Measurements from ENCODE around the gene ZFR.
A peak's percentile ranks its signal among the peaks of the same experiment; 100 is the strongest.
"Not testable (repeated sequence)": the region's sequence is repeated elsewhere in the genome, so short reads cannot be mapped to it uniquely, and the experiment has no call there.

ZFR gene

DNA sequence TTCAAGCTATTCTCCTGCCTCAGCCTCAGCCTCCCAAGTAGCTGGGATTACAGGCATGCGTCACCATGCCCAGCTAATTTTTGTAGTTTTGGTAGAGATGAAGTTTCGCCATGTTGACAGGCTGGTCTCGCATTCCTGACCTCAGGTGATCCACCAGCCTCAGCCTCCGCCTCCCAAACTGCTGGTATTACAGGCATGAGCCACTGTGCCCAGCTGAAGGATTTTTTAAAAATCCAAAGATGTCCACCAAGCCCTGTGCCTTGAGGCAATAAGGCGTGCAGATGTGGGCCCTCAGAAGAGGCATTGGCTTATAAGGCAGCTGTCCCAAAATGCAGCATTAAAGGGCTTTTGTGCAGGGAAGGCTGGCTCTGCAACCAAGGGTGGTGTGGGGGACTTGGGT lies 10.3 kb upstream of the ZFR start:
- H3K4me3 ChIP-seq (ENCODE audit: low read depth, low read length), result no peak overlapping the region
- DNase-seq (ENCODE audit: low read depth), result no peak

DNA sequence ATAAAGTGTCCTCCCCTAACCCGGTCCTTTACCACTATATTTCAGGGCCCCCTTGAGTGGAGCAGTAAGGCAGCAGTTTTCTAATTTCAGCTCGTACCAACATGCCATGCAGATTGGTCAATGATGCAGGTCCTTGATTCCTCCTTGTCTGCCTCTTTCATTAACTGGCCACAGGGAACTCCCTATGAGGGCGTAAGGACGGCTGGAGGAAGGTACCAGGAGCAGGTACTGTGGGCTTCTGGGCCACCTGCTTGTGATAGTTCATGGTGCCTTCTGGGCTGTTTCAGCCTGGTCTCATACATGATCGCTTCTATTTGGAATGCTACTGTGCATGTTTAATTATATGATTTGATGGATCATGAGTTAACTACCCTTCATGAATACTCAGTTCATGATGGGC lies 9.4 kb upstream of the ZFR start:
- no peak overlapping the region for H3K4me3 ChIP-seq (ENCODE audit: low read depth, low read length)
- DNase-seq (ENCODE audit: low read depth), result no peak

DNA sequence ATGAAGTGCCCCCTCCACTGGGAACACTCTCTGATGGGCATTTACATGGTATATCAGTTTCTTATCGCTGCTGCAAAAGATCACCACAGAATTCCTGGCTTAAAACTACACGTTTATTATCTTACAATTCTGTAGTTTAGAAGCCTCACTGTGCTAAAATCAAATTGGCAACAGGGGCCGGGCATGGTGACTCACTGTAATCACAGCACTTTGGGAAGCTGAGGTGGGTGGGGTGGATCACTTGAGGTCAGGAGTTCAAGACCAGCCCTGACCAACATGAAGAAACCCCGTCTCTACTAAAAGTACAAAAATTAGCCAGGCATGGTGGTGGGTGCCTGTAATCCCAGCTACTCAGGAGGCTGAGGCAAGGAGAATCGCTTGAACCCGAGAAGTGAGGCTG lies 7.8 kb upstream of the ZFR start:
- DNase-seq (ENCODE audit: low read depth); H3K4me3 ChIP-seq (ENCODE audit: low read depth, low read length): not testable (repeated sequence)

DNA sequence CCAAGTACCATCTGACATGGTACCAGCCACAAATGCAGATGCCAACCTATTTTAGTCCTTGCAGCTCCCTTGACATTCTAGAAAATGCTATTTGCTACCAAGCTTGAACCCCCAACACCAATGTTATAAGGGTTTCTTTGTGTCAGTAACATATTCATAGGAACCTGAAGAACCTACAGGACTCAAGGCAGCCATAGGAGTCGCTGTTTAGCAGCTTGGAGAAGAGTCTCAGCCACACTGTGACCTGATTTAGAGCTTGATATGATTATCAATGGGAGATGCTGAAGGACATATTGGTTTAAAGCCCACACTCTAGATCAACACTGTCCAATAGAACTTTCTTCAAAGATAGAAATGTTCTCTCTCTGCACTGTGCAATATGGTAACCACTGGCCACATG lies 6.4 kb upstream of the ZFR start:
- no peak for DNase-seq (ENCODE audit: low read depth)
- H3K4me3 ChIP-seq (ENCODE audit: low read depth, low read length), result no peak overlapping the region

DNA sequence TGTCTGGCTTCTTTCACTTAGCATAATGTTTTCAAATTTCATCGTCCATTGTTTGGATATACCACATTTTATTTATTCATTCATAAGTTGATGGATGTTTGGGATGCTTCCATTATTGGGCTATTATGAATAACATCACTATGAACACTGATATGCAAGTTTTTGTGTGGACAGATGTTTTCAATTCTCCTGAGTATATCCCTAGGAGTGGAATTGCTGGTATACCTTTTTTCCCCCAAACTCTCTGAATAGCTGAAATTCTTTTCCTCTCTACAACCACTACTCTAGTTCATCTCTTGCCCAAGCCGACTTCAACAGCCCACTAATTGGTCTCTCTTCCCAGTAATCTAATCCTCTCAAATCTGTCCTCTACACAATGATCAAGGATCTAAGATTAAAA lies 4.7 kb upstream of the ZFR start:
- DNase-seq (ENCODE audit: low read depth), result no peak
- no peak overlapping the region for H3K4me3 ChIP-seq (ENCODE audit: low read depth, low read length)

DNA sequence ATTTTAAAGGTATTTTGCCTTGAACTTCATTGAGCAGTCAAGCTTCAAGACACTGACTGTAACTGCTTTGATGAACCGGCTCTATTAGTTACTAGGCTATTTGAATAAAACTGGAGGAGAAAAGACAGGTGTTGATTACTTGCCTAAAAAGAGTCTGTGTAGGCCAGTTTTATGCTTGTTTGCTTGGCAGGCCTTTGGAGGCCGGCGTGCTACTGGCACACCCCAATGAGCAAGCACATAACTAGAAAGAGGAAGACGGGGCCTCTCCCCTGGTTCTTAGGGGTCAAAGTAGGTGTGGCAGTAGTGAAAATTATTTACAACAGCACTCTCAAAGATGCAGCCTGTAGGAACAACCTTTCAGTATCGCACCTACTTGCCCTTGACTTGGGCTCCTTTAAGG lies 2.1 kb upstream of the ZFR start:
- no peak for DNase-seq (ENCODE audit: low read depth)
- no peak overlapping the region for H3K4me3 ChIP-seq (ENCODE audit: low read depth, low read length)

DNA sequence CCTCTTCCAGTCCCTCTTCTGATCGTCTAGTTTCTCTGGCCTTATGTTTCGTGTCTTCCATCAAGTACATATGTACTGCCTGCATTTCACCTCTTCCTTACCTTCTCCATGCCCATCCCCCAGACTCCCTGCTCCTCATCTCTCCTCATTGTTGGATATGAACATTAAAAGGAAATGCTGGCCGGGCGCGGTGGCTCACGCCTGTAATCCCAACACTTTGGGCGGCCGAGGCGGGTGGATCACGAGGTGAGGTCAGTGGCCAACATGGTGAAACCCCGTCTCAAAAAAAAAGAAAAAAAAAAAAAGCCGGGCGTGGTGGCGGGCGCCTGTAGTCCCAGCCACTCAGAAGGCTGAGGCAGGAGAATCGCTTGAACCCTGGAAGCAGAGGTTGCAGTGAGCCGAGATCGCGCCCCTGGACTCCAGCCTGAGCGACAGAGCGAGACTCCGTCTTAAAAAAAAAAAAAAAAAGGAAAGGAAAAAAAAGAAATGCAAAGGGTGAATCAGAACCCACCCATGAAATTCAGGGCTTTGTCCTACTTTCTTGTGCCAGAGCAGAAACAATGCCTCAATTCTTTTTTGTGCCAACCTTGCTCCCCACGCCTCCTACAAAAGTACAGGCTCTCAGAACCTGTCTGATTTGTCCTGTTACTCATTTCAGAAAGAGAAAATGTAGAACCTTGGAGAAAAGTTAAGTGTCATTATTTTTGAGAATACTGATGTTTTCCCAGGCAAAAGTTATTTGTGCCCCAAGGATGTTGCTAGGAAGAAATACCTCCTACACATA lies 1.5 kb upstream of the ZFR start:
- DNase-seq (ENCODE audit: low read depth), result no peak
- H3K4me3 ChIP-seq (ENCODE audit: low read depth, low read length), result no peak overlapping the region

DNA sequence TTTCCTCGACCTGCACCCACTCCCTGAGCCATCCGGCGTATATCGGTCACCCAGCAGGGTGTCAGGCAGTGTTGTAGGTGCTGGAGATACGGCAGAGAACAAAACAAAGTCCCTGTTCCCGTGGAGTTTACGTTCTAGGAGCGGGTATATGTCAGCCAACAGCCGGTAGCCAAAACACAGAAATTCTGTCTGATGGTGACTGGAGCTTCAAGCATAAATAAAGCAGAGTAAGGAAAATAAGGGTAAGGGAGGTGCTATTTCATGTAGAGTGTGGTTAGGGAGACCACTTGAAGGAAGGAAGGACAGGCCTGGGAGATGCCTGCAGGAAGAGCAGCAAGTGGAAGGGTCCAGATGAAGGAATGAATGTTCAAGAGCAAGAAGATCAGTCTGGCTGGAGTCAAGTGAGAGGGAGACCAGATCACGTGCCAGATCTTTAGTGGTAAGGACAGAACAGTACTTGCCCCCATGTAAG lies 783 bp upstream of the ZFR start:
- peak overlapping the region; percentile 77 for H3K4me3 ChIP-seq (ENCODE audit: low read depth, low read length)
- no peak for DNase-seq (ENCODE audit: low read depth)

DNA sequence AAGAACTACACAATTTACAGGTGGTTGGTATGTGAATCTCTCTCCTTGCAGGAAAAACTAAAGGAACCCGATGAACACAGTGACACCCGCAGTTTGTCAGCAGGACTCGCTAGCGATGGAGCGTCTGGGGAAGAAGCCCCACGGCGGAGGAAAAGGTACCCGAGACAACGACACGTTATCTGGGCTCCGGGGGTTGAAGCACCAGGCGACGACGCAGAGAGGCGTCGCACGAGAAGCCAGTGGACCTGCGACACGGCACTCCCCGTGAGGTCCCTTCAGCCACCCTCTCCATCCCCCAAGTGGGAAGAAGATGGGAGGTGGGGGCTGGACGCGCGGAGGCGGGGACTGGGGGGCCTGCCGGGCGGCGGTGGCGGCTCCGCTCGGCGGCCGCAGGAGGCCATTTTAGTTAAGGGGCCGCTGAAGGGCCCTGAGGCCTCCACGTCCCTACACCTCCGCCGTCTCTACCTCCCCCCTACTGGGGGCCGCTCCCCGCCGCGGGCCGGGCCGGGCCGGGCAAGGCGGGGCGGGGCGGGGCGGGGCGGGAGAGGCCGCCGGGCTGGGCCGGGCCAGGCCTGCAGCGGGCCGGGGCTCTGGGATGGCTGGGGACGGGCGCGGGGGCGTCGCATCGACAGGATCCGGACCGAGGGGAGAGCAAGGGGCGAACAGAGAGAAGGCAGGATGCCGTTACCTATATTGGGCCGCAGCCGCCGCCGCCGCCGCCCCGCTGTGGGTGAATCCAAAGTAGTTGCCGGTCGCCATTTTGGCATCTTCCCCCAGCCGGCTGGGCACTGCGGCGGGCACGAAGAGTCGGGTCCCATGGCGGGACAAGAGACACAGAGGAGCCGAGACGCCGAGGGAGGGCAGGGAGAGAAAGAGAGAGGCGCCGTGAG lies 754 bp downstream of the ZFR start:
- no peak for DNase-seq (ENCODE audit: low read depth)
- peak overlapping the region; percentile 77 for H3K4me3 ChIP-seq (ENCODE audit: low read depth, low read length)

DNA sequence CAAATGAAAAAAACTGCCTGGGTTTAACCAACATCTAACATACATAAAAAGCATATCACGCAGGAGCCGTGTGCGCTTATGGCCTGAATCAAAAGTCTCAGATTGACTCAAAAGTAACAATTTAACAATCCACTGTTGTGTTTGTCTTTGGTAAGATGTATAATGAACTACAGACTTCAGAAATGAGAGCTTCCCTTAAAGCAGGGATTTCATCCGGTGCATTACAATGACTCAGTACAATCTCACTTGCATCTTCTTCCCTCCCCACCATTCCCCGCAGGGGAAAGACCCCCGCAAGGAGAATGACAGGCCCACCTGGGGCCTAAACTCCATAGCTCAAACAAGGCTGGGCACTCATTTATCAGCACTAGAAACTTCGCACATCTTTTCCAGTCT lies 1.4 kb downstream of the ZFR start:
- no peak for DNase-seq (ENCODE audit: low read depth)
- peak overlapping the region; percentile 77 for H3K4me3 ChIP-seq (ENCODE audit: low read depth, low read length)

DNA sequence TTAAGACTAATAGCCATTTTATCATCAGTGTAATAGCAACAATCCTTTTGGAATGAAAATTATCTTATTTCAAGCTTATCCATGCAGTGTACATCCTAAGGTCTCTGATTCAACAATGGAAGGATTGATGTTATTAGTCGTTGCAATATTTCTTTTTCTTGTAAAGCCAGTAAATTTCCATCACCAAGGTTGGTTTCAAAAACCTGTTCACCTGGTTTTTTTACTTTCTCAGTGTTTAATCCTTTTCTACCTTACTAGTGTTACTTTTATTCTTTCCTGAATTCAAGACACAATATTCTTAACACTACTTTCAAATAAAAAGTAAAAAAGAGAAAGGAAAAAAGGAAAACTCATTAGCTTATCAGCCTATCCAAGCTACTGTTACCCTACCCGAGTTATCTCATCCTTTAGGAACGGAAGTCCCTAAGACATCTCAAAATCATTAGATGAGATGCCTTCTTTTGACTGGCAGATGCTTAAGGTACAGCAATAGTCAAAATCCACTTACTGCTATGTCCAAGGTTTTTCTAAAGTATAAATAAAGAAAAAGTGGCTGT lies 5.4 kb downstream of the ZFR start:
- DNase-seq (ENCODE audit: low read depth), result no peak

DNA sequence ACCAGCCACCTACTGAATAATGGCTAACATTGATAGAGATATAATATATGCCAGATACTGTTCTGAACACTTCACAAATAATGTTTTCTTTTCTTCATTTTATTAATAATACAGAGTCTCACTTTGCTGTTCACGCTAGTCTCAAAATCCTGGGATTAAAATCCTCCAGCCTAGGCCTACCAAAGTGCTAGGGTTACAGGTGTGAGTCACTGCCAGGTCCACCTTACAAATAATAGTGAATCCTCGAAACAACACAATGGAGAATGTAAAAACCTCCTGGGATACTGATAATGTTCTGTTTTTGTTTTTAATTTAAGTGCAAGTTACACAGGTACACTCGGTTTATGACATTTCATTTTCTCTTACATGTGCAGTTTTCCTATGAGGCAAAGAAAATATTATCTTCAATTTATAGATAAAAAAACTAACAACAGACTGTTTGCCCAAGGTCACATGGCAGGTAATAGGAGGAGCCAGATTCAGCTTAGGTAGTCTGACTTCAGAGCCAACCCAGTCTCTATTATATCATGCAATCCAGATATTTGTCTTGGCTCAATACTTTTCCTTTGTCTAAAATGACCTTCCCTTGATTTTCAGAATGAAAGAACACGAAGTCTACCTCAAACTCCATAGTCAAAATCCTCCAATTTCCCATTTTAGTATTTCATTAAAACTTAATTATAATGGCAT lies 7.8 kb downstream of the ZFR start:
- no peak overlapping the region for H3K4me3 ChIP-seq (ENCODE audit: low read depth, low read length)
- DNase-seq (ENCODE audit: low read depth), result no peak

More for the DNA sequence above, 5.4 kb downstream of the ZFR start:
- H3K4me3 ChIP-seq (ENCODE audit: low read depth, low read length), result no peak overlapping the region

DNA sequence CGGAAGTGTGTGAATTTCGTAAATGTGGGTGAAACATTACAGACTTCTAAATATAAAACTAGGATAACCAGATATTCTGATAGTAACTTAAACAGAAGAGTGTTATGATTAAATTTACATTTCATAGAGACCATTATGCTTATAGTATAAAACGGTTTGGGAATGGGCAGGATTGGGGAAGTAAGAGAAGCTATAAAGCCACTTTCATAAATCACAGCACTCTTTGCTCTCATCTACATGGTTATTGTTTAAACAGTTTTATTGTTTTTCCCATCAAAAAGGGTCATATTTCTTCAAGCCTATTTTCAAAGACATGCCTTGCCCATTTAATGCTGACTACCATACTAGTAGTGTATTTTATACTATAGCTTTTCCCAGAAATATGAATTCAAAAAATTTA lies 9.2 kb downstream of the ZFR start:
- no peak for DNase-seq (ENCODE audit: low read depth)

DNA sequence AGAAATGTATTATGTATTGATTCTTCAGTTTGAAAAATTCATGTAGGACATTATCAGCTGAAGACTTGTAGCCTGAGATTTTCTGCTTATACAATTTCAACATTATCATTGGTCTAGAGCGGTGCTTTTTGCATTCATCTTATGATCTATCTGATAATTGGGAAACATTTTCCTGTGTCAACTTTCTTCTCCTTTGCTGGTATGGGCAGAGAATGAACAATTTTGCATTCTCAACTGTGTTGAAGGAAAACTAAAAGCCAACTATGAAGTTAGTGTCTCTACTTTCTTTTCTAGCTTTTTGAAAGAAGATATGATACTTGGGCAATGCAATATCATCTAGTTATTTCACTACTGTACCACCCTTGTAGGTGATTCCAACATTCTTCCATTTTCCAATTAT lies 10.3 kb downstream of the ZFR start:
- no peak overlapping the region for H3K4me3 ChIP-seq (ENCODE audit: low read depth, low read length)
- no peak for DNase-seq (ENCODE audit: low read depth)

More for the DNA sequence above, 9.2 kb downstream of the ZFR start:
- no peak overlapping the region for H3K4me3 ChIP-seq (ENCODE audit: low read depth, low read length)

DNA sequence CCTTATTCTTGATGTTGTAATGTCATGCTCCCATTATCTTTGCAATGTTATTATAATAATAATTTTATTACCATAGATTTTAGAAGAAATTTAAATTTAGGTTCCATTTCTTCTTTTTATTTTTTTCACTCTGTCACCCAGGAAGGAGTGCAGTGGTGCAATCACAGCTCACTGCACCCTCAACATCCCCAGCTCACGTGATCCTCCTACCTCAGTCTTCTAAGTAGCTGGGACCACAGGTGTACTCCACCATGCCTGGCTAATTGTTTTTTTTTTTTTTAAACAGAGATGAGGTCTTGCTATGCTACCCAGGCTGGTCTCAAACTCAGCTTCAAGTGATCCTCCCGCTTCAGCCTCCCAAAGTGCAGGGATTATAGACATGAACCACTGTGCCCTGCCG lies 11.9 kb downstream of the ZFR start:
- no peak overlapping the region for H3K4me3 ChIP-seq (ENCODE audit: low read depth, low read length)
- DNase-seq (ENCODE audit: low read depth), result no peak

DNA sequence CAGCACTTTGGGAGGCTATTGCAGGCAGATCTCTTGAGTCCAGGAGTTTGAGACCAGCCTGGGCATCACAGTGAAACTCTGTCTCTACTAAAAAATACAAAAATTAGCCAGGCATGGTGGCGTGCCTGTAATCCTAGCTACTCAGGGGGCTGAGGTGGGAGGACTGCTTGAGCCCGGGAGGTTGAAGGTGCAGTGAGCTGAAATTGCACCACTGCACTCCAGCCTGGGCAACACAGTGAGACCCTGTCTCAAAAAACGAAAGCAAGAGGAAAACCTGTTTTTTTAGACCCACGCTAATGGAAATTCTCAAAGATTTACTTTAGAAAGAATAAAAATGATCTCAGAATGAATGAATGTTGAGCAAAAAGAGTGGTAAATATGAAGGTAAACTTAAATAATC lies 13.7 kb downstream of the ZFR start:
- DNase-seq (ENCODE audit: low read depth); H3K4me3 ChIP-seq (ENCODE audit: low read depth, low read length): not testable (repeated sequence)

DNA sequence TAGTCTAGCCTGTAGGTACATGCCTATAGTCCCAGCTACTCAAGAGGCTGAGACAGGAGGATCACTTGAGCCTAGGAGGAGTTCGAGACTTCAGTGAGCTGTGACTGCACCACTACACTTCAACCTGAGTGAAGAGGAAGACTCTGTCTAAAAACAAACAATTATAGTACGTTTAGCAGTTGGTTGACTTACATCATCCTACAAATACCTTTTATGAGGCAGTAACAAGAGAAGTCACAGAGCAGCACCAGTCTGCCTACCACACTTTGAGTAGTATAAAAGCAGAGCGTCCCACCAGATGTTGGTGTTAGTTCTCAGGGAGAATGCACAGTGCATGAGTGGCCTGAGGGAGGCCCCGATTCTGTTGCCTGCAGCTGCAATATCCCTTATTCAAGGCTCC lies 16.1 kb downstream of the ZFR start:
- no peak overlapping the region for H3K4me3 ChIP-seq (ENCODE audit: low read depth, low read length)
- DNase-seq (ENCODE audit: low read depth), result no peak

DNA sequence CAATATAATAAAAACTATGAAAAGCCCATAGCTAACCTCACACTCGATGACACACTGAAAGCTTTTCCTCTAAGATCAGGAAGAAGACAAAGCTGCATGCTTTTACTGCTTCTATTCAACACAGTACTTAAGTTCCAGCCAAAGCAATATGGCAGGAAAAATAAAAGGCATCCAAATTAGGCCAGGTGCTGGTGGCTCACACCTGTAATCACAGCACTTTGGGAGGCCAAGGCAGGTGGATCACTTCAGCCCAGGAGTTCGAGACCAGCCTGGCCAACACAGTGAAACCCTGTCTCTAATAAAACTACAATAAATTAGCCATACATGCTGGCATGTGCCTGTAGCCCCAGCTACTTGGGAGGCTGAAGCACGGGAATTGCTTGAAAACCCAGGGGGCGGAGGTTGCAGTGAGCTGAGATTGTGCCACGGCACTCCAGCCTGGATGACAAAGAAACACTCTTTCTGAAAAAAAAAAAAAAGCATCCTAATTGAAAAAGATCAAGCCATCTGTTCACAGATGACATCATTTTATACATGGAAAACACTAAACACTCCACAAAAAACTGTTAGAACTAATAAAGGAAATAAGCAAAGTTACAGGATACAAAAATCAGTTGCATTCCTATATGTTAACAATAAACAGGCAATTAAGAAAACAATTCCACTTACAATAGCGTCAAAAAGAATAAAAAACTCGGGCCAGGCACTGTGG lies 17.9 kb downstream of the ZFR start:
- no peak for DNase-seq (ENCODE audit: low read depth)
- H3K4me3 ChIP-seq (ENCODE audit: low read depth, low read length), result no peak overlapping the region

DNA sequence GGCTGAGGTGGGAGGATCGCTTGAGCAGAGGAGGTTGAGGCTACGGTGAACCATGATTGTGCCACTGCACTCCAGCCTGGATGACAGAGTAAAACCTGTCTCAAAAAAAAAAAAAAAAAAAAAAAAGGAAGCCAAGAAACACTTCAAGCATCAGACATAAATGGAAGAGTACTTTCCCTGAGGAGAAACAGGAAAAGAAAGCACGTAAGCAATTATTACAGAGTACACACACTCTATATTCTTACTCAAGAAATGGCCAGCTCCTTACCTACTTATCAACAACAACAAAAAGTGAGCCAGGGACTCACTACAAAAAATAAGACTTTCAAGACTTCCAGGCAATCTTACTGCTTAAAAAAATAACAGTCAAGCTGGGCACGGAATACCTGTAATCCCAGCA lies 21.8 kb downstream of the ZFR start:
- no peak for DNase-seq (ENCODE audit: low read depth)
- H3K4me3 ChIP-seq (ENCODE audit: low read depth, low read length), result no peak overlapping the region
